ENCODE data around the gene TOP1. TPM values are rescaled to one million over a fixed set of nuclear protein-coding genes. Genes with fewer than 3 reads are reported as not detected.

The TOP1 gene
- polyA plus RNA-seq, 5 donors: 79.1 to 101 (median 93.5) TPM

- no peak for DNase-seq
Observed at GRCh38 chr20:41167481-41168253, 139.0 kb downstream of the TOP1 start.

GRCh38 chr20:41168281-41169161, 139.9 kb downstream of the TOP1 start:
- DNase-seq: no peak

- DNase-seq: no peak
Observed at GRCh38 chr20:41169162-41169690, 140.6 kb downstream of the TOP1 start.

- DNase-seq: no peak
Observed at GRCh38 chr20:41169791-41170351, 141.2 kb downstream of the TOP1 start.

- DNase-seq: no peak
Observed at GRCh38 chr20:41170386-41171105, 141.9 kb downstream of the TOP1 start.

GRCh38 chr20:41171736-41172295, 143.2 kb downstream of the TOP1 start:
- DNase-seq: no peak

GRCh38 chr20:41172296-41173140, 143.9 kb downstream of the TOP1 start:
- DNase-seq: no peak

- peak; percentile 85 to 92 for DNase-seq
Observed at GRCh38 chr20:41173161-41173721, 144.6 kb downstream of the TOP1 start.

- no peak for DNase-seq
Observed at GRCh38 chr20:41173791-41174341, 145.2 kb downstream of the TOP1 start.

Other genes with a start within 250 kb of the TOP1 start
- gene PLCG1, start 108.7 kb downstream of the TOP1 start, polyA plus RNA-seq (ENCODE audit: insufficient read depth in 1 of 5, insufficient read length in 5 of 5, low replicate concordance in 1 of 5): 100 to 1,000 TPM; 156 to 226 (median 197) TPM